Inferior parietal cortex (tissue), 1 donor: Measurements from ENCODE around the gene RNF4.
A peak's percentile ranks its signal among the peaks of the same experiment; 100 is the strongest.
"Not testable (repeated sequence)": the region's sequence is repeated elsewhere in the genome, so short reads cannot be mapped to it uniquely, and the experiment has no call there.

Experiments used
- DNase-seq: peaks from one replicate; pipeline ENCODE4 v3.0.0-alpha.2; 2016; ENCODE audit errors: extremely low spot score

Gene RNF4

GRCh38 chr4:2468456-2469191 lies at the start of gene RNF4:
TSS of gene RNF4 (plus strand) at chr4:2469106. CDS start at chr4:2490494, 21,388 bp downstream.
- DNase-seq: peak; percentile 95

- DNase-seq: no peak
Observed at GRCh38 chr4:2419814-2420213, 49.1 kb upstream of the RNF4 start.

GRCh38 chr4:2421928-2422327 lies 47.0 kb upstream of the RNF4 start:
- no peak for DNase-seq

GRCh38 chr4:2423066-2423465 lies 45.8 kb upstream of the RNF4 start:
- no peak for DNase-seq

GRCh38 chr4:2423695-2424094 lies 45.2 kb upstream of the RNF4 start:
- DNase-seq: no peak

GRCh38 chr4:2424581-2424980 lies 44.3 kb upstream of the RNF4 start:
- DNase-seq: no peak

- DNase-seq: no peak
Observed at GRCh38 chr4:2425386-2426068, 43.4 kb upstream of the RNF4 start.

- no peak for DNase-seq
Observed at GRCh38 chr4:2426069-2426397, 42.9 kb upstream of the RNF4 start.

- DNase-seq: no peak
Observed at GRCh38 chr4:2426711-2427275, 42.1 kb upstream of the RNF4 start.

- DNase-seq: no peak
Observed at GRCh38 chr4:2427383-2428334, 41.2 kb upstream of the RNF4 start.

GRCh38 chr4:2428496-2429213 lies 40.3 kb upstream of the RNF4 start:
- DNase-seq: no peak

- not testable (repeated sequence) for DNase-seq
Observed at GRCh38 chr4:2429945-2430757, 38.8 kb upstream of the RNF4 start.

GRCh38 chr4:2432004-2432403 lies 36.9 kb upstream of the RNF4 start:
- DNase-seq: no peak

- peak; percentile 63 for DNase-seq
Observed at GRCh38 chr4:2432991-2433530, 35.8 kb upstream of the RNF4 start.

GRCh38 chr4:2433609-2434350 lies 35.1 kb upstream of the RNF4 start:
- DNase-seq: no peak

GRCh38 chr4:2434420-2434819 lies 34.5 kb upstream of the RNF4 start:
- no peak for DNase-seq

- peak; percentile 69 for DNase-seq
Observed at GRCh38 chr4:2436301-2436700, 32.6 kb upstream of the RNF4 start.

- no peak for DNase-seq
Observed at GRCh38 chr4:2436761-2437474, 32.0 kb upstream of the RNF4 start.
